Neuronal stem cell (in vitro differentiated cells): ENCODE results near the gene INTS14.

Experiments used
- DNase-seq: peaks from one replicate; pipeline ENCODE4 v3.0.0-alpha.2; 2013; ENCODE audit warnings: low spot score
- H2AFZ ChIP-seq: one replicate; pipeline ENCODE4 v1.6.1; 2013; ENCODE audit warnings: mild to moderate bottlenecking, low read length, inconsistent platforms
- H2AK5ac ChIP-seq: 2 replicates; pipeline ENCODE4 v1.6.1; 2013; ENCODE audit warnings: low read depth, mild to moderate bottlenecking, inconsistent platforms, low read length, moderate library complexity, mixed read lengths
- H2BK120ac ChIP-seq: 2 replicates; pipeline ENCODE4 v1.6.1; 2013; ENCODE audit warnings: low read depth, mild to moderate bottlenecking, inconsistent platforms, low read length, moderate library complexity, mixed read lengths
- H2BK12ac ChIP-seq: one replicate; pipeline ENCODE4 v1.6.1; 2013; ENCODE audit warnings: low read length, inconsistent platforms
- H2BK15ac ChIP-seq: 2 replicates; pipeline ENCODE4 v1.6.1; 2013; ENCODE audit warnings: mild to moderate bottlenecking, low read length, inconsistent platforms, mixed read lengths
- H2BK5ac ChIP-seq: one replicate; pipeline ENCODE4 v1.6.1; 2013; ENCODE audit warnings: inconsistent platforms, mild to moderate bottlenecking, low read length, moderate library complexity
- H3K14ac ChIP-seq: one replicate; pipeline ENCODE4 v1.6.1; 2013; ENCODE audit warnings: low read length, inconsistent platforms
- H3K18ac ChIP-seq: 2 replicates; pipeline ENCODE4 v1.6.1; 2013; ENCODE audit warnings: low read length, inconsistent platforms
- H3K23ac ChIP-seq: 2 replicates; pipeline ENCODE4 v1.6.1; 2013; ENCODE audit warnings: low read depth, mild to moderate bottlenecking, mixed read lengths, low read length, inconsistent platforms; ENCODE audit not compliant: poor library complexity
- H3K27ac ChIP-seq: replicated peaks from 3 replicates; pipeline ENCODE4 v1.5.1; 2013; ENCODE audit warnings: low read length, inconsistent platforms
- H3K27me3 ChIP-seq, 3 experiments: 2 replicates each; pipeline ENCODE4 v1.6.1; 2013; ENCODE audit warnings: low read length in 3 of 3, mild to moderate bottlenecking in 2 of 3, inconsistent platforms in 1 of 3, low read depth in 1 of 3, mixed read lengths in 1 of 3, moderate library complexity in 1 of 3; ENCODE audit not compliant: control insufficient read depth in 3 of 3, insufficient read depth in 3 of 3
- H3K36me3 ChIP-seq, 2 donors: replicated peaks in 1 of 2; 2 replicates each; pipeline ENCODE4 v1.6.1; 2013; ENCODE audit warnings: low read length in 2 of 2; ENCODE audit not compliant: control insufficient read depth in 2 of 2, insufficient read depth in 2 of 2
- H3K4ac ChIP-seq: 2 replicates; pipeline ENCODE4 v1.6.1; 2013; ENCODE audit warnings: inconsistent platforms, mild to moderate bottlenecking, low read length, moderate library complexity
- H3K4me1 ChIP-seq, 2 donors: 1 replicate in 1 of 2; 2 replicates in 1 of 2; pipeline ENCODE4 v1.6.1; 2013; ENCODE audit warnings: low read length in 2 of 2, low read depth in 1 of 2; ENCODE audit not compliant: control insufficient read depth in 2 of 2, insufficient read depth in 1 of 2
- H3K4me2 ChIP-seq: one replicate; pipeline ENCODE4 v1.6.1; 2013; ENCODE audit warnings: mild to moderate bottlenecking, low read length, inconsistent platforms; ENCODE audit not compliant: insufficient read depth, poor library complexity, severe bottlenecking
- H3K4me3 ChIP-seq, 2 donors: 2 replicates each; pipeline ENCODE4 v1.5.1; 2013; ENCODE audit warnings: low read length in 2 of 2, mild to moderate bottlenecking in 2 of 2, inconsistent platforms in 1 of 2, moderate library complexity in 1 of 2
- H3K79me1 ChIP-seq: one replicate; pipeline ENCODE4 v1.6.1; 2013; ENCODE audit warnings: low read depth, mild to moderate bottlenecking, inconsistent platforms, low read length, moderate library complexity
- H3K9ac ChIP-seq: one replicate; pipeline ENCODE4 v1.6.1; 2013; ENCODE audit warnings: mild to moderate bottlenecking, low read depth, low read length, inconsistent platforms; ENCODE audit not compliant: poor library complexity
- H3K9me3 ChIP-seq, 2 donors: replicated peaks in 1 of 2; 2 replicates each; pipeline versions ENCODE3 to v1.6.1; 2013; ENCODE audit warnings: low read length in 2 of 2, mild to moderate bottlenecking in 2 of 2, inconsistent platforms in 1 of 2, low read depth in 1 of 2, mixed read lengths in 1 of 2, moderate library complexity in 1 of 2; ENCODE audit not compliant: control insufficient read depth in 2 of 2, insufficient read depth in 1 of 2
- H4K8ac ChIP-seq: one replicate; pipeline ENCODE4 v1.6.1; 2013; ENCODE audit warnings: low read depth, mild to moderate bottlenecking, inconsistent platforms, low read length, moderate library complexity
- H4K91ac ChIP-seq: one replicate; pipeline ENCODE4 v1.6.1; 2013; ENCODE audit warnings: low read length, low read depth, mild to moderate bottlenecking, inconsistent platforms; ENCODE audit not compliant: poor library complexity
- WGBS, 2 donors: extraction: QIAGEN DNeasy Blood & Tissue Kit; methylation state at CpG; one replicate each; pipeline ENCODE4 v1.1.7; 2013; ENCODE audit warnings: missing lambda C conversion rate in 2 of 2, mixed read lengths in 1 of 2; ENCODE audit not compliant: insufficient read length in 2 of 2, insufficient replicate concordance in 1 of 2; ENCODE audit errors: extremely low coverage in 2 of 2; 5-methylcytosine and 5-hydroxymethylcytosine counted together

The INTS14 gene

GRCh38 chr15:65583701-65584100 lies 27.2 kb downstream of the INTS14 start:
- Histone ChIP-seq H3K27me3 (no peaks in the 10 kb centered on the region), H3K23ac (no peak overlapping the region), H3K4me3 (no peak overlapping the region), H3K27ac (no peak overlapping the region), H3K18ac (no peak overlapping the region), H2BK12ac (no peak overlapping the region), H2AK5ac (no peak overlapping the region), H3K4me1 (peaks cover 2 to 58% of the 10 kb centered on the region in 2 donors), H2BK15ac (no peak overlapping the region), H2BK5ac (no peak overlapping the region), H4K91ac (no peak overlapping the region), H3K79me1 (no peaks in the 10 kb centered on the region), H3K4ac (no peak overlapping the region), H3K9ac (no peak overlapping the region), H3K14ac (no peak overlapping the region), H2AFZ (no peak overlapping the region), H2BK120ac (no peak overlapping the region), H3K9me3 (peaks cover 0 to 4% of the 10 kb centered on the region in 2 donors), H4K8ac (no peak overlapping the region), H3K36me3 (peaks cover 14 to 89% of the 10 kb centered on the region in 2 donors), H3K4me2 (no peak overlapping the region)
- peak; percentile 5 for DNase-seq
- WGBS, 2 donors: no CpG with 5 or more reads among the region's 1 CpG

DNA sequence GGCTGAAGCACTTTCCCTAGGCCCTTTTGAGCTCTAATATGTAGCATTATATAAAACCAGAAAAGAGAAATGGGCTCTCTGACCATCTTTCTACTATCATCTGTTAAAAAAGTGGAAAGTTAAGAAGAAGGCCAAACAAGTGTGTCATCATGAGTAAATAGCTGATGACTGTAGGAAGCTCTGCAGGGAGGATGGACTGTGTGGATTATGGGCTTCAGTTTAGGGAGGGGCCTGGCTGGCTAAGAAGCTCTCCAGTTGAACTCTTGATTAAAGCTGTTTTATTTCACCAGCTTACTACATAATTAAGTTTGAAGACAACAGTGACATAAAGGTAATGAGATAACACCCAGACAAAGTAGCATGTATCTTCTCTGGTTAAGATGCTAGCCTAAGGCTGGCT lies 30.6 kb downstream of the INTS14 start:
- no peaks in the 10 kb centered on the region for H3K9me3 ChIP-seq
- H2AK5ac ChIP-seq: no peak overlapping the region
- H4K8ac ChIP-seq: no peak overlapping the region
- no peak overlapping the region for H4K91ac ChIP-seq
- DNase-seq: no peak
- H2BK5ac ChIP-seq: no peak overlapping the region
- no peaks in the 10 kb centered on the region for H3K27me3 ChIP-seq
- H3K79me1 ChIP-seq: no peaks in the 10 kb centered on the region
- no peak overlapping the region for H3K4me3 ChIP-seq
- no peak overlapping the region for H3K18ac ChIP-seq
- peaks cover 16 to 89% of the 10 kb centered on the region in 2 donors for H3K36me3 ChIP-seq
- no peak overlapping the region for H3K27ac ChIP-seq
- H2BK120ac ChIP-seq: no peak overlapping the region
- H3K9ac ChIP-seq: no peak overlapping the region
- H2BK12ac ChIP-seq: no peak overlapping the region
- H3K4ac ChIP-seq: no peak overlapping the region
- H3K14ac ChIP-seq: no peak overlapping the region
- H2AFZ ChIP-seq: no peak overlapping the region
- H3K4me1 ChIP-seq: peaks cover 2 to 39% of the 10 kb centered on the region in 2 donors
- no peak overlapping the region for H3K4me2 ChIP-seq
- no peak overlapping the region for H3K23ac ChIP-seq
- H2BK15ac ChIP-seq: no peak overlapping the region

DNA sequence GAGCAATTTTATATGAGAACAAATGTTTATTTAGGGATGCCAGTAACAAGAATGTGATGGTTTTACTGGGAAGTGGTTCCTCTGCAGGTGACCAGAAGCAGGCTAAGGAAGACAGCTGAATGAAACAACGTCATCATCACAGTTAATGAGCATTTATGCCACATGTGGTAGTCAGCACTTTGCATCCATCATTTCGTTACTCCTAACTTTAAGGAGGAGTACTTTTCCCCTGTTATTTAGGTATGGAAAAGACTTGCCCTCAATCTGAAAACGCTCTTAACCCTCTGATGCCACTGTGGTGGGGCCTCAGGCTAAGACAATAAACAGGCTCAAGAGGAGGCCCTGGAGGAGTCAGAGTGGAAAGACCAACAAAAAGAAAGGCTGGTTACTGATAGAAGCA lies 31.2 kb downstream of the INTS14 start:
- no peak overlapping the region for H3K23ac ChIP-seq
- H3K9ac ChIP-seq: no peak overlapping the region
- H3K14ac ChIP-seq: no peak overlapping the region
- no peak overlapping the region for H3K27ac ChIP-seq
- H3K4ac ChIP-seq: no peak overlapping the region
- H2BK15ac ChIP-seq: no peak overlapping the region
- no peak for DNase-seq
- peaks cover 16 to 89% of the 10 kb centered on the region in 2 donors for H3K36me3 ChIP-seq
- WGBS, 2 donors: no CpG with 5 or more reads among the region's 3 CpGs
- H3K79me1 ChIP-seq: no peaks in the 10 kb centered on the region
- no peaks in the 10 kb centered on the region for H3K27me3 ChIP-seq
- H2BK120ac ChIP-seq: no peak overlapping the region
- no peak overlapping the region for H2BK5ac ChIP-seq
- no peak overlapping the region for H3K4me3 ChIP-seq
- H3K4me2 ChIP-seq: no peak overlapping the region
- H3K9me3 ChIP-seq: no peaks in the 10 kb centered on the region
- H3K4me1 ChIP-seq: peaks cover 2 to 34% of the 10 kb centered on the region in 2 donors
- no peak overlapping the region for H3K18ac ChIP-seq
- no peak overlapping the region for H4K91ac ChIP-seq
- H4K8ac ChIP-seq: no peak overlapping the region
- H2AFZ ChIP-seq: no peak overlapping the region
- H2BK12ac ChIP-seq: no peak overlapping the region
- no peak overlapping the region for H2AK5ac ChIP-seq

GRCh38 chr15:65578904-65579728 lies 31.8 kb downstream of the INTS14 start:
- Histone ChIP-seq H3K27ac (peak overlapping the region; percentile 26), H3K36me3 (peaks cover 20 to 89% of the 10 kb centered on the region in 2 donors)

More at GRCh38 chr15:65578904-65579728, 31.8 kb downstream of the INTS14 start:
- DNase-seq: no peak
- no peak overlapping the region for H3K4ac ChIP-seq
- no peak overlapping the region for H3K4me3 ChIP-seq
- no peak overlapping the region for H2BK15ac ChIP-seq
- no peaks in the 10 kb centered on the region for H3K9me3 ChIP-seq
- H2AK5ac ChIP-seq: no peak overlapping the region
- H3K79me1 ChIP-seq: no peaks in the 10 kb centered on the region
- H2BK5ac ChIP-seq: no peak overlapping the region
- no peak overlapping the region for H3K18ac ChIP-seq
- no peak overlapping the region for H3K14ac ChIP-seq
- H3K27me3 ChIP-seq: no peaks in the 10 kb centered on the region
- WGBS, 2 donors: no CpG with 5 or more reads among the region's 8 CpGs
- no peak overlapping the region for H3K23ac ChIP-seq
- no peak overlapping the region for H3K4me2 ChIP-seq
- no peak overlapping the region for H3K9ac ChIP-seq
- H4K8ac ChIP-seq: no peak overlapping the region
- no peak overlapping the region for H2AFZ ChIP-seq
- H2BK120ac ChIP-seq: no peak overlapping the region
- H3K4me1 ChIP-seq: peaks cover 2 to 27% of the 10 kb centered on the region in 2 donors
- no peak overlapping the region for H2BK12ac ChIP-seq
- H4K91ac ChIP-seq: no peak overlapping the region
